Endothelial cell of umbilical vein (primary cell): Measurements from ENCODE around the gene CZIB. TPM values are rescaled to one million over a fixed set of nuclear protein-coding genes. Genes with fewer than 3 reads are reported as not detected.

ENCODE experiments used
- BruUV-seq: library from RNA; stranded (reverse); fragments of 400-500 nt; replicated peaks from 2 replicates; lab custom pipeline; 2021; lab: Mats Ljungman, UMichigan
- CTCF ChIA-PET: fragments of 300-600, 350-600 bp; sonication (Branson Sonifier 250); formaldehyde crosslinking; loops from one replicate; lab custom pipeline; 2021; ENCODE audit warnings: antibody characterized with exemption, inconsistent platforms; lab: Charles Lee
- POLR2A ChIA-PET: fragments of 300-600, 350-600 bp; sonication (Branson Sonifier 250); formaldehyde crosslinking; loops from one replicate; lab custom pipeline; 2021; ENCODE audit warnings: antibody characterized with exemption, inconsistent platforms; lab: Charles Lee
- DNase-seq: peaks from one replicate; pipeline ENCODE4 v3.0.0-alpha.2; 2011; ENCODE audit warnings: low read depth, low spot score
- FAIRE-seq: peaks from 2 replicates; lab custom pipeline; 2011; peaks lifted over from hg19 to GRCh38; lab: Jason Lieb, UNC
- H2AFZ ChIP-seq: 2 replicates; pipeline ENCODE4 v1.6.0; 2012; ENCODE audit warnings: low read depth, low read length, control low read depth, inconsistent platforms
- H3K27ac ChIP-seq: 2 replicates; pipeline ENCODE4 v1.5.1; 2011; ENCODE audit warnings: low read depth, mild to moderate bottlenecking, control low read depth, low read length, moderate library complexity; ENCODE audit not compliant: insufficient read depth
- H3K27me3 ChIP-seq, 2 experiments: 2 replicates each; pipeline versions ENCODE4 v1.6.0 to v1.6.1; 2011; ENCODE audit warnings: low read length in 2 of 2, mixed read lengths in 1 of 2; ENCODE audit not compliant: control insufficient read depth in 2 of 2, insufficient read depth in 2 of 2
- H3K36me3 ChIP-seq, 2 experiments: 2 replicates in 1 of 2; 3 replicates in 1 of 2; pipeline ENCODE4 v1.5.1; 2011; ENCODE audit warnings: low read length in 2 of 2, mild to moderate bottlenecking in 1 of 2, moderate library complexity in 1 of 2; ENCODE audit not compliant: control insufficient read depth in 2 of 2, insufficient read depth in 2 of 2; ENCODE audit errors: extremely low read depth in 1 of 2
- H3K4me1 ChIP-seq: 3 replicates; pipeline ENCODE4 v1.5.1; 2011; ENCODE audit warnings: mild to moderate bottlenecking, low read length; ENCODE audit not compliant: control insufficient read depth, insufficient read depth; ENCODE audit errors: extremely low read depth
- H3K4me2 ChIP-seq: 2 replicates; pipeline ENCODE4 v1.6.1; 2011; ENCODE audit warnings: low read length, control low read depth, mixed read lengths; ENCODE audit not compliant: insufficient read depth
- H3K4me3 ChIP-seq, 3 experiments: fragments of 200-600 bp in 1 of 3; sonication (generic), shearing (Covaris generic) in 1 of 3; replicated peaks in 1 of 3; 2 replicates each; pipeline ENCODE4 v1.5.1; 2011 to 2016; ENCODE audit warnings: control low read depth in 3 of 3, low read length in 3 of 3, mild to moderate bottlenecking in 2 of 3, inconsistent platforms in 1 of 3, low read depth in 1 of 3, moderate library complexity in 1 of 3; ENCODE audit not compliant: insufficient read depth in 1 of 3
- H3K79me2 ChIP-seq: 2 replicates; pipeline ENCODE4 v1.6.0; 2012; ENCODE audit warnings: low read length, inconsistent platforms; ENCODE audit not compliant: control insufficient read depth, insufficient read depth
- H3K9ac ChIP-seq: replicated peaks from 2 replicates; pipeline ENCODE3; 2011; ENCODE audit warnings: low read length, control low read depth; ENCODE audit not compliant: insufficient read depth; ENCODE audit errors: extremely low read depth
- H3K9me1 ChIP-seq: replicated peaks from 3 replicates; pipeline ENCODE4 v1.6.0; 2011; ENCODE audit warnings: mild to moderate bottlenecking, low read length; ENCODE audit not compliant: control insufficient read depth, insufficient read depth; ENCODE audit errors: extremely low read depth
- H3K9me3 ChIP-seq: replicated peaks from 2 replicates; pipeline ENCODE4 v1.5.1; 2012; ENCODE audit warnings: low read length, inconsistent platforms; ENCODE audit not compliant: control insufficient read depth, insufficient read depth
- H4K20me1 ChIP-seq: replicated peaks from 2 replicates; pipeline ENCODE3; 2011; ENCODE audit warnings: mild to moderate bottlenecking, low read length; ENCODE audit not compliant: control insufficient read depth, insufficient read depth; ENCODE audit errors: extremely low read depth
- EZH2 ChIP-seq: IDR thresholded peaks from 2 replicates; pipeline ENCODE4 v1.6.1; 2012; ENCODE audit warnings: borderline replicate concordance, low read depth, mild to moderate bottlenecking, moderate library complexity, low read length, inconsistent platforms; ENCODE audit not compliant: severe bottlenecking
- FOS ChIP-seq: IDR thresholded peaks from 2 replicates; pipeline ENCODE4 v1.6.1; 2011; ENCODE audit warnings: mild to moderate bottlenecking, low read length, moderate library complexity, borderline replicate concordance; ENCODE audit not compliant: insufficient read depth
- GATA2 ChIP-seq: IDR thresholded peaks from 2 replicates; pipeline ENCODE4 v1.7.0; 2011; ENCODE audit warnings: low read depth, mild to moderate bottlenecking, moderate library complexity, mixed read lengths, low read length; ENCODE audit not compliant: insufficient read length, insufficient read depth
- JUN ChIP-seq: IDR thresholded peaks from 2 replicates; pipeline ENCODE4 v1.6.1; 2011; ENCODE audit warnings: borderline replicate concordance, low read depth; ENCODE audit not compliant: insufficient read length, insufficient read depth
- MYC ChIP-seq: IDR thresholded peaks from one replicate; pipeline ENCODE4 v1.6.1; 2011; ENCODE audit warnings: mild to moderate bottlenecking, low read depth, low read length
- POLR2A ChIP-seq: IDR thresholded peaks from 2 replicates; pipeline ENCODE4 v1.6.1; 2012; ENCODE audit warnings: low read depth, mild to moderate bottlenecking, control low read depth, low read length
- POLR2AphosphoS5 ChIP-seq: IDR thresholded peaks from 2 replicates; pipeline ENCODE4 v1.6.1; 2012; ENCODE audit warnings: low read depth, mild to moderate bottlenecking, control low read depth, low read length, moderate library complexity; ENCODE audit not compliant: insufficient read depth
- dilution Hi-C: fragments of 300-500 bp; cut with MboI; formaldehyde crosslinking; loops from one replicate; pipeline ENCODE4 v1.15.0; 2019; ENCODE audit warnings: low sequenced_read_pairs; ENCODE audit not compliant: extremely low pct_ligation_motif_present
- intact Hi-C: fragments of 100-400 bp; cut with micrococcal nuclease; formaldehyde crosslinking; loops from one replicate; pipeline ENCODE4 v1.10.0; 2022
- polyA plus RNA-seq, 4 experiments: library from polyadenylated mRNA; depleted of rRNA in 3 of 4; stranded (reverse) in 3 of 4; unstranded in 1 of 4; fragments of >200 nt; gene quantifications; 2 replicates each; pipeline versions ENCODE4 v1.2.1 to v1.2.3, GENCODE V29; 2011 to 2012; ENCODE audit warnings: missing spikeins in 1 of 4
- total RNA-seq: library from RNA; stranded (reverse); gene quantifications from 2 replicates; pipeline ENCODE4 v1.2.3, GENCODE V29; 2021
- TF ChIP-seq, protein P1 (sequence below): IDR thresholded peaks from 2 replicates; pipeline ENCODE4 v1.6.1; 2011; ENCODE audit not compliant: insufficient read depth, insufficient read length
- TF ChIP-seq, protein P2 (sequence below), 2 donors: IDR thresholded peaks; 1 replicate in 1 of 2; 2 replicates in 1 of 2; pipeline ENCODE4 v1.5.1; 2011; ENCODE audit warnings: low read length in 2 of 2, mild to moderate bottlenecking in 2 of 2, moderate library complexity in 2 of 2, control low read depth in 1 of 2, inconsistent platforms in 1 of 2, low read depth in 1 of 2; ENCODE audit not compliant: insufficient read depth in 1 of 2; ENCODE audit errors: extremely low read depth in 1 of 2

The CZIB gene
- total and polyA plus RNA-seq, 2 donors (not counting 3 experiments of a cell fraction or from before 2014, with no cell fraction given): 60.1 to 65.9 TPM

DNA sequence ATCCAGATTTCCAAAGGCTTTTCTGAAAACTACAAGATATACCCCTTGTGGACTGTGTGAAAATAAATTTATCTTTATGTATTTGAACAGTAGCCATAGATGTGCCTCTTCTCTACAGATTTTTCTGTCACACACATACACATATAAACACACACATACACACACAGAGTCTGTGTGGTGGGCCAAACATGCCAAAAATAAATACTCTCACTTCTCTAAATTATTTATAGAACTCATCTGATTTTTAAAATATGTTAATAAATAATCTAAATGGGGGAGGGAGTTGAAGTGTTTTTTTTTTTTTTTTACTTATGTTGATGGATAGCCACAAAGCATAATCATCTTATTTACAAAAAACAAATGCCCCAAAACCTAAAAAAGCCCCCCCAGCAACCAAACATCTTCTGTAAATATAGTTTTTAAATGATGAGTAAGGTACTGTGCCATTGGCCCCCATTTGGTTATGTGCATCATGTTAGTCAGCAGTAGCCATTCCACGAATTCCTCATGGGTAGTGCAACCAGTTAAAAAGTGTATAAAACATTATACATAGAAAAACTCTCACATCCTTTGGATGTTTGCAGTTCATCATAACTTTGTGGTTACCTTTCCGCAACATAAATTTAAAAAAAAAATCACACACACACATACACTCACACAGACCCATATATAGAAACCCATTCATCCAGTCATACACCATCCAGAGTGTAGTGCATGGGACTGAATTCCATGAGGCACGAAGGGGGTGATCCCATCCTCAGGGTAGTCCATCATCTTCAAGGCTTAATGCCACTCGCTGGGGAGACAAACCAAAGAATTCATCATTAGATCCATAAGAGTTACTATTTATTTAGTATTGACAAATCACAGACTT is 26.1 kb upstream of the CZIB start:
- Histone ChIP-seq H3K79me2 (no peaks in the 10 kb centered on the region), H3K4me3 (no peak overlapping the region), H3K9ac (no peak overlapping the region), H3K36me3 (peaks cover 0 to 12% of the 10 kb centered on the region in 2 experiments), H2AFZ (no peak overlapping the region), H4K20me1 (no peaks in the 10 kb centered on the region), H3K4me2 (no peak overlapping the region), H3K9me3 (no peaks in the 10 kb centered on the region), H3K27ac (no peak overlapping the region), H3K27me3 (no peaks in the 10 kb centered on the region), H3K9me1 (no peaks in the 10 kb centered on the region), H3K4me1 (peaks cover 4% of the 10 kb centered on the region)
- no TSS peak for BruUV-seq
- TF ChIP-seq EZH2 (no peak), FOS (no peak), POLR2A (no peak), MYC (no peak), JUN (no peak), GATA2 (no peak), POLR2AphosphoS5 (no peak)
- TF ChIP-seq, protein P1, sequence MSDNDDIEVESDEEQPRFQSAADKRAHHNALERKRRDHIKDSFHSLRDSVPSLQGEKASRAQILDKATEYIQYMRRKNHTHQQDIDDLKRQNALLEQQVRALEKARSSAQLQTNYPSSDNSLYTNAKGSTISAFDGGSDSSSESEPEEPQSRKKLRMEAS: no peak
- TF ChIP-seq, protein P2, sequence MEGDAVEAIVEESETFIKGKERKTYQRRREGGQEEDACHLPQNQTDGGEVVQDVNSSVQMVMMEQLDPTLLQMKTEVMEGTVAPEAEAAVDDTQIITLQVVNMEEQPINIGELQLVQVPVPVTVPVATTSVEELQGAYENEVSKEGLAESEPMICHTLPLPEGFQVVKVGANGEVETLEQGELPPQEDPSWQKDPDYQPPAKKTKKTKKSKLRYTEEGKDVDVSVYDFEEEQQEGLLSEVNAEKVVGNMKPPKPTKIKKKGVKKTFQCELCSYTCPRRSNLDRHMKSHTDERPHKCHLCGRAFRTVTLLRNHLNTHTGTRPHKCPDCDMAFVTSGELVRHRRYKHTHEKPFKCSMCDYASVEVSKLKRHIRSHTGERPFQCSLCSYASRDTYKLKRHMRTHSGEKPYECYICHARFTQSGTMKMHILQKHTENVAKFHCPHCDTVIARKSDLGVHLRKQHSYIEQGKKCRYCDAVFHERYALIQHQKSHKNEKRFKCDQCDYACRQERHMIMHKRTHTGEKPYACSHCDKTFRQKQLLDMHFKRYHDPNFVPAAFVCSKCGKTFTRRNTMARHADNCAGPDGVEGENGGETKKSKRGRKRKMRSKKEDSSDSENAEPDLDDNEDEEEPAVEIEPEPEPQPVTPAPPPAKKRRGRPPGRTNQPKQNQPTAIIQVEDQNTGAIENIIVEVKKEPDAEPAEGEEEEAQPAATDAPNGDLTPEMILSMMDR (IDR thresholded peaks at IDR 0.05; ENCODE audit: extremely low read depth in 1 of 2, insufficient read depth in 1 of 2, low read depth in 1 of 2, low read length in 2 of 2): no peak
- dilution Hi-C loops: no loop called here
- ChIA-PET POLR2A (no interaction called here), CTCF (no interaction called here)
- no peak for DNase-seq
- intact Hi-C loops: no loop called here
- no peak for FAIRE-seq
